Activated B cell treated with CpG ODN at 0.5 μM for 24 hours (primary cell): ENCODE measurements around the gene ASAP2. TPM values are rescaled to one million over a fixed set of nuclear protein-coding genes. Genes with fewer than 3 reads are reported as not detected.

Experiments
- ATAC-seq: fragments of 200-7000 bp; cut with Tn5 transposase; one replicate; pipeline ENCODE4 v1.10.0; 2021; ENCODE audit warnings: low read depth, mild to moderate bottlenecking, moderate library complexity
- CTCF ChIA-PET: fragments of 350-600 bp; sonication (Branson Sonifier 250); formaldehyde crosslinking; loops from one replicate; lab custom pipeline; 2021; ENCODE audit warnings: antibody characterized with exemption; lab: Charles Lee
- POLR2A ChIA-PET: fragments of 350-600 bp; sonication (Branson Sonifier 250); formaldehyde crosslinking; loops from one replicate; lab custom pipeline; 2021; ENCODE audit warnings: antibody characterized with exemption; lab: Charles Lee
- DNase-seq: peaks from one replicate; pipeline ENCODE4 v3.0.0; 2022
- H3K27ac Mint-ChIP-seq: one replicate; pipeline ENCODE4 v1.8.0; 2020; ENCODE audit warnings: mixed read lengths
- H3K27me3 Mint-ChIP-seq: one replicate; pipeline ENCODE4 v1.8.0; 2021; ENCODE audit warnings: mixed read lengths
- H3K36me3 Mint-ChIP-seq: one replicate; pipeline ENCODE4 v1.8.0; 2021; ENCODE audit warnings: low read depth, mixed read lengths
- H3K4me1 Mint-ChIP-seq: one replicate; pipeline ENCODE4 v1.8.0; 2021; ENCODE audit warnings: mixed read lengths
- H3K4me3 Mint-ChIP-seq: one replicate; pipeline ENCODE4 v1.8.0; 2020; ENCODE audit warnings: mild to moderate bottlenecking, mixed read lengths
- H3K9me3 Mint-ChIP-seq: one replicate; pipeline ENCODE4 v1.8.0; 2020; ENCODE audit warnings: mixed read lengths
- intact Hi-C: fragments of 100-400 bp; cut with micrococcal nuclease; formaldehyde crosslinking; loops from one replicate; pipeline ENCODE4 v1.15.1; 2024
- total RNA-seq: library from RNA; stranded (reverse); gene quantifications from 2 replicates; pipeline ENCODE4 v1.2.3, GENCODE V29; 2022
- TF ChIP-seq, protein P1 (sequence below): fragments of 200-600 bp; IDR thresholded peaks from one replicate; pipeline ENCODE4 v1.8.0; 2022; ENCODE audit warnings: antibody characterized with exemption, mild to moderate bottlenecking

Gene ASAP2
- total RNA-seq, 1 donor from 2014 or later: not detected

GRCh38 chr2:9365498-9366019 lies 158.9 kb downstream of the ASAP2 start:
- Mint-ChIP-seq H3K27me3 (peaks cover 22% of the 10 kb centered on the region), H3K4me3 (no peak overlapping the region), H3K9me3 (no peaks in the 10 kb centered on the region), H3K36me3 (no peaks in the 10 kb centered on the region), H3K27ac (no peak overlapping the region), H3K4me1 (no peaks in the 10 kb centered on the region)
- POLR2A ChIA-PET: no interaction called here
- ATAC-seq: no peak
- intact Hi-C loops: no loop called here
- TF ChIP-seq, protein P1, sequence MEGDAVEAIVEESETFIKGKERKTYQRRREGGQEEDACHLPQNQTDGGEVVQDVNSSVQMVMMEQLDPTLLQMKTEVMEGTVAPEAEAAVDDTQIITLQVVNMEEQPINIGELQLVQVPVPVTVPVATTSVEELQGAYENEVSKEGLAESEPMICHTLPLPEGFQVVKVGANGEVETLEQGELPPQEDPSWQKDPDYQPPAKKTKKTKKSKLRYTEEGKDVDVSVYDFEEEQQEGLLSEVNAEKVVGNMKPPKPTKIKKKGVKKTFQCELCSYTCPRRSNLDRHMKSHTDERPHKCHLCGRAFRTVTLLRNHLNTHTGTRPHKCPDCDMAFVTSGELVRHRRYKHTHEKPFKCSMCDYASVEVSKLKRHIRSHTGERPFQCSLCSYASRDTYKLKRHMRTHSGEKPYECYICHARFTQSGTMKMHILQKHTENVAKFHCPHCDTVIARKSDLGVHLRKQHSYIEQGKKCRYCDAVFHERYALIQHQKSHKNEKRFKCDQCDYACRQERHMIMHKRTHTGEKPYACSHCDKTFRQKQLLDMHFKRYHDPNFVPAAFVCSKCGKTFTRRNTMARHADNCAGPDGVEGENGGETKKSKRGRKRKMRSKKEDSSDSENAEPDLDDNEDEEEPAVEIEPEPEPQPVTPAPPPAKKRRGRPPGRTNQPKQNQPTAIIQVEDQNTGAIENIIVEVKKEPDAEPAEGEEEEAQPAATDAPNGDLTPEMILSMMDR: no peak
- CTCF ChIA-PET: no interaction called here
- DNase-seq: no peak

- intact Hi-C loops: no loop called here
- H3K4me1 Mint-ChIP-seq: no peaks in the 10 kb centered on the region
- POLR2A ChIA-PET: no interaction called here
- no peak for ATAC-seq
- H3K27ac Mint-ChIP-seq: no peak overlapping the region
- TF ChIP-seq, protein P1: no peak
- no peaks in the 10 kb centered on the region for H3K36me3 Mint-ChIP-seq
- no peak overlapping the region for H3K4me3 Mint-ChIP-seq
- CTCF ChIA-PET: no interaction called here
- no peak for DNase-seq
- H3K27me3 Mint-ChIP-seq: peaks cover 22% of the 10 kb centered on the region
- no peaks in the 10 kb centered on the region for H3K9me3 Mint-ChIP-seq
Observed at GRCh38 chr2:9366026-9366425, 159.4 kb downstream of the ASAP2 start.

GRCh38 chr2:9370746-9371145 lies 164.1 kb downstream of the ASAP2 start:
- ChIA-PET POLR2A (no interaction called here), CTCF (no interaction called here)
- Mint-ChIP-seq H3K9me3 (no peaks in the 10 kb centered on the region), H3K36me3 (no peaks in the 10 kb centered on the region), H3K27ac (no peak overlapping the region), H3K27me3 (peaks cover 26% of the 10 kb centered on the region), H3K4me3 (no peak overlapping the region), H3K4me1 (peaks cover 11% of the 10 kb centered on the region)
- ATAC-seq: no peak
- TF ChIP-seq, protein P1: no peak
- intact Hi-C loops: no loop called here
- no peak for DNase-seq

GRCh38 chr2:9373047-9373446 lies 166.4 kb downstream of the ASAP2 start:
- no peak overlapping the region for H3K4me3 Mint-ChIP-seq

GRCh38 chr2:9373476-9373875 lies 166.9 kb downstream of the ASAP2 start:
- H3K27ac Mint-ChIP-seq: no peak overlapping the region
- H3K9me3 Mint-ChIP-seq: no peaks in the 10 kb centered on the region
- peaks cover 11% of the 10 kb centered on the region for H3K4me1 Mint-ChIP-seq
- TF ChIP-seq, protein P1: no peak
- ATAC-seq: no peak
- ChIA-PET POLR2A (no interaction called here), CTCF (no interaction called here)
- intact Hi-C loops: no loop called here
- peaks cover 22% of the 10 kb centered on the region for H3K27me3 Mint-ChIP-seq
- DNase-seq: no peak
- no peak overlapping the region for H3K4me3 Mint-ChIP-seq
- H3K36me3 Mint-ChIP-seq: no peaks in the 10 kb centered on the region

More at GRCh38 chr2:9373047-9373446, 166.4 kb downstream of the ASAP2 start:
- Mint-ChIP-seq H3K4me1 (peaks cover 11% of the 10 kb centered on the region), H3K27me3 (peaks cover 22% of the 10 kb centered on the region), H3K27ac (no peak overlapping the region), H3K9me3 (no peaks in the 10 kb centered on the region), H3K36me3 (no peaks in the 10 kb centered on the region)
- intact Hi-C loops: no loop called here
- CTCF ChIA-PET: no interaction called here
- TF ChIP-seq, protein P1: no peak
- POLR2A ChIA-PET: no interaction called here
- DNase-seq (no peak), ATAC-seq (peak; percentile 47)
